Coronary artery (tissue), 2 donors: ENCODE data around the gene FBXO21.
"Not testable (repeated sequence)": the region's sequence is repeated elsewhere in the genome, so short reads cannot be mapped to it uniquely, and the experiment has no call there.

Experiments
- DNase-seq: peaks from one replicate; pipeline ENCODE4 v3.0.0-alpha.2; 2017; ENCODE audit warnings: low spot score
- H3K27ac ChIP-seq, 2 donors: fragments of 200-600 bp; sonication (generic); one replicate each; pipeline ENCODE4 v1.5.1; 2016 to 2019
- H3K4me3 ChIP-seq: fragments of 200-600 bp; sonication (generic); 2 replicates; pipeline ENCODE4 v1.5.1; 2016; ENCODE audit warnings: mild to moderate bottlenecking, moderate library complexity
- TF ChIP-seq, protein P1 (sequence below): fragments of 200-600 bp; sonication (generic); IDR thresholded peaks from one replicate; pipeline ENCODE4 v1.5.1; 2019; ENCODE audit warnings: antibody characterized with exemption

The FBXO21 gene

DNA sequence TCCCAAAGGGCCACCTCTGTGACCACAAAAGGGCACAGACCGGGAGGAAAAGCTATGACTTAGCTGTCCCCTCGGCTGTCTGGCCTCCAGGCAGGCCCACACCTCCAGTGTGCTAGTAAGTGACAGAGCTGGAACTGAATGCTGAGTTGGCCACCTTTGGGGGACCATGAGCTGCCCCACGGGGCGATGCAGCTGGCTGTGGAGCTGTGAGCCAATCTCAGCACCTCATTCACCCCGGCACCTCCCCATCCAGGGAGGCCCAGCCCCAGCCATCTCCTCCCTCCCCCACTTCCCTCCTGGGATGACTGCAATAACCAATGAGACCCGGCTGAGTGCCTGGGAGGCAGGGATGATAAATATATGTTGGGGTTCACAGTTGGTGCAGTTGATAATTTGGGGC, 78.9 kb downstream of the FBXO21 start:
- Histone ChIP-seq H3K27ac (no peak overlapping the region), H3K4me3 (no peak overlapping the region)
- DNase-seq: no peak
- TF ChIP-seq, protein P1, sequence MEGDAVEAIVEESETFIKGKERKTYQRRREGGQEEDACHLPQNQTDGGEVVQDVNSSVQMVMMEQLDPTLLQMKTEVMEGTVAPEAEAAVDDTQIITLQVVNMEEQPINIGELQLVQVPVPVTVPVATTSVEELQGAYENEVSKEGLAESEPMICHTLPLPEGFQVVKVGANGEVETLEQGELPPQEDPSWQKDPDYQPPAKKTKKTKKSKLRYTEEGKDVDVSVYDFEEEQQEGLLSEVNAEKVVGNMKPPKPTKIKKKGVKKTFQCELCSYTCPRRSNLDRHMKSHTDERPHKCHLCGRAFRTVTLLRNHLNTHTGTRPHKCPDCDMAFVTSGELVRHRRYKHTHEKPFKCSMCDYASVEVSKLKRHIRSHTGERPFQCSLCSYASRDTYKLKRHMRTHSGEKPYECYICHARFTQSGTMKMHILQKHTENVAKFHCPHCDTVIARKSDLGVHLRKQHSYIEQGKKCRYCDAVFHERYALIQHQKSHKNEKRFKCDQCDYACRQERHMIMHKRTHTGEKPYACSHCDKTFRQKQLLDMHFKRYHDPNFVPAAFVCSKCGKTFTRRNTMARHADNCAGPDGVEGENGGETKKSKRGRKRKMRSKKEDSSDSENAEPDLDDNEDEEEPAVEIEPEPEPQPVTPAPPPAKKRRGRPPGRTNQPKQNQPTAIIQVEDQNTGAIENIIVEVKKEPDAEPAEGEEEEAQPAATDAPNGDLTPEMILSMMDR: no peak

DNA sequence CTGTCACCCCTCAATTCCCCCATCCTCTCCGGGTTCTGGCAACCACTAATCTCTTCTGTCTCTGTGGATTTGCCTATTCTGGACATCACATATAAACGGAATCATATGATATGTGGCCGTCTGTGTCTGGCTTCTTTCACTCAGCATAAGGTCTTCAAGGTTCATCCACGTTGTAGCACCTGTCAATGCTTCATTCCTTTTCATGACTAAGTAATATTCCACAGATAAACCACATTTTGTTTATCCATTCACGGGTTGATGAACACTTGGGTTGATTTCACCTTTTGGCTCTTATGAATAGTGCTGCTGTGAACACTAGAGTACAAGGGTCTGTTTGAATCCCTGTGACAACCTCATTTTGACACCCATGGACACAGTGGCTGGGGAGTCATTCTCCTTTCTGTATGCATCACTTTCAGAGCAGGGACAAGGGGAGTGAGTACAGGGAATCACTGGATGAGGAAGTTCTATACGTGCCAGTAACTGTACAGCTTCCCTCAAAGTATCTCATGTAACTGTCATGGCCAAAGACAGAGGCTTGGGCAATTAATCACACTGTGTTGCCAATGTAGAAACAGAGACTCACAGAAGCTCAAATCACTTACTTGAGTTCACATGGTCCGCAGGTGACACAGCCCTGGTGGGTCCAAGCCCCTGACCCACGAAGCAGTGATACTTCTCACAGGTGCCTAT, 80.2 kb downstream of the FBXO21 start:
- TF ChIP-seq, protein P1: no peak
- H3K27ac ChIP-seq: no peak overlapping the region
- no peak overlapping the region for H3K4me3 ChIP-seq
- no peak for DNase-seq

DNA sequence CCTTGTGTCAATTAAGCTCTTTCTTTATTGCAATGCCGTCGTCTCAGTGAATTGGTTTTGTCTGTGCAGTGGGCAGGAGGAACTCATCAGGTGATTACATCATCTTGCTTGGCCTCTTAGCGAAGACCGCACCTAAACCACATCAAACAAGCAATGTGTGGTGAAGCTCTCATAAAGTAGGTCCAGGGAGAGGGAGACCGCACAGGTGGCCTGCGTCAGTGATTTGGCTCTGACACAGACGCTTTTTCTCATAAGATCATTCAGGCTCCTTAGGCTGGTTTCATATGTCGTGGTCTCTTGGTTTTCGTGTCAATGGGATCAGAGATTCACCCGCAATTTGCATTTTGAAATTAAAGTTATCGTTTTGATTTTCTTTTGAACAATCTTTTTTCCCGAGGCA, 84.4 kb downstream of the FBXO21 start:
- Histone ChIP-seq H3K27ac (no peak overlapping the region), H3K4me3 (no peak overlapping the region)
- no peak for DNase-seq
- TF ChIP-seq, protein P1: no peak

DNA sequence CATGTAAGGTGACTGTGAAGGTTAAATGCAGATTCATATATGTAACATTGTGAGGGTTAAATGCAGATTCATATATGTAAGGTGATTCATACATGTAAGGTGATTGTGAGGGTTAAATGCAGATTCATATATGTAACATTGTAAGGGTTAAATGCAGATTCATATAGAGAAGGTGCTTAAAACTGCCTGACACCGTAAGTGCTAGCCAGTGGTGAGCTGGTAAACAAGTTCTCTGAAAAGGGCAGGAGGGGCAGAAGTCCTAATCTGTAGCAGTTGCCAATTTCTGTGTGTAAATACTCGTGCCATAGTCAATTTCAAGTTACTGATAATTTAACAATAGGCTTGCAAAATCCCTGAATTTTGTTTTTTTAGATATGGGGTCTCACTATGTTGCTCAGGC, 86.3 kb downstream of the FBXO21 start:
- not testable (repeated sequence) for DNase-seq, H3K4me3 ChIP-seq, H3K27ac ChIP-seq

DNA sequence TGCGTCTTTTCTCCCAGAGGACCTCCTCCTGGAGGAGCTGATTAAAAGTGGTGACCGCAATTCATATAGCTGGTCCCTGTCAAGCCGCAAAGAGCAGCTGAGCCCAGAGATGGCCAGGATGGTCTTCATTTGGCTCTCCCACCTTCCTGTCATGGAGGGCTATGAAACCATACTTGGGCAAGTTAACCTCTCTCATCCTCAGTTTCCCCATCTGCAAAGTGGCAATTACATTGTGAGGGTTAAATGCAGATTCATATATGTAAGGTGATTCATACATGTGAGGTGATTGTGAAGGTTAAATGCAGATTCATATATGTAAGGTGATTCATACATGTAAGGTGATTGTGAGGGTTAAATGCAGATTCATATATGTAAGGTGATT, 87.5 kb downstream of the FBXO21 start:
- Histone ChIP-seq H3K27ac (no peak overlapping the region), H3K4me3 (no peak overlapping the region)
- TF ChIP-seq, protein P1: no peak
- no peak for DNase-seq

DNA sequence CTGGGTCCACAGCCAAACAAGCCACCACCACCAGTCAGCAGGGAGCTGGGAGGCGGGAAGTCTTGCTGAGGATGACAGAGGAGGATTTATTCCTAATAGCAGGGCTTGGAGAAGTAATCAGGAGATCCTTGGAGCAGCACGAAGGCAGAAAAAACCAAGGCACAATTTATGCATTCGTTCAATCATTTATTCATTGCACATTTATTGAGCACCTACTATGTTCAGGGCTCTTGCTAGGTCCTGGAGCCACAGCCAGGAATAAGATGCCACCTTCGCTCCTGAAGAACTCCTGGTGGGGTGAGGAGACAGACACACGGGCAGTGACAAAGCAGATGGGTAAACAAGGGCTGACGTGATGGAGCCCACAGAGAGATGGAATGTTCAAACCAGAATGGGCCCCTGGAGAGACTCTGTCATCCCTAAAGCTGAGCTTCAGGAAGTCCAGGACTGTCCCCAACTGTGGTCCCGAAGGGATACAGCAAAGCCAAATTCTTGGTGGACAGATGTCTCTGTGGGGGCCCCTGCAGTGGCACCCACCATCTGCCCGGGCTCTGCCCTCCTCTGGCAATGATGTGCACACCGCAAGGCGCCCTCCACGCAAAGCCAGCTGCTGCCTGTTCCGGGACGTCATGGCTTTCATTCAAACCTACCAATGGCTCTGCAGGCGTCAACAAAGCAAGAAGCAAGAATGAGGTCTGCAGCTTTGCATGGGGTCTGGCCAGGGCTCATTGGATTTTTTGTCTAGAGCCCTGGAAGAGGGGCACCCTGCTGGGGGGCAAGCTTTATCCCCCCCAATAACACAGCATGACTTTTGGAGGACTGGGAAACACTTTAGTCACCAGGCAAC, 88.1 kb downstream of the FBXO21 start:
- Histone ChIP-seq H3K27ac (no peak overlapping the region), H3K4me3 (no peak overlapping the region)
- TF ChIP-seq, protein P1: no peak
- no peak for DNase-seq

DNA sequence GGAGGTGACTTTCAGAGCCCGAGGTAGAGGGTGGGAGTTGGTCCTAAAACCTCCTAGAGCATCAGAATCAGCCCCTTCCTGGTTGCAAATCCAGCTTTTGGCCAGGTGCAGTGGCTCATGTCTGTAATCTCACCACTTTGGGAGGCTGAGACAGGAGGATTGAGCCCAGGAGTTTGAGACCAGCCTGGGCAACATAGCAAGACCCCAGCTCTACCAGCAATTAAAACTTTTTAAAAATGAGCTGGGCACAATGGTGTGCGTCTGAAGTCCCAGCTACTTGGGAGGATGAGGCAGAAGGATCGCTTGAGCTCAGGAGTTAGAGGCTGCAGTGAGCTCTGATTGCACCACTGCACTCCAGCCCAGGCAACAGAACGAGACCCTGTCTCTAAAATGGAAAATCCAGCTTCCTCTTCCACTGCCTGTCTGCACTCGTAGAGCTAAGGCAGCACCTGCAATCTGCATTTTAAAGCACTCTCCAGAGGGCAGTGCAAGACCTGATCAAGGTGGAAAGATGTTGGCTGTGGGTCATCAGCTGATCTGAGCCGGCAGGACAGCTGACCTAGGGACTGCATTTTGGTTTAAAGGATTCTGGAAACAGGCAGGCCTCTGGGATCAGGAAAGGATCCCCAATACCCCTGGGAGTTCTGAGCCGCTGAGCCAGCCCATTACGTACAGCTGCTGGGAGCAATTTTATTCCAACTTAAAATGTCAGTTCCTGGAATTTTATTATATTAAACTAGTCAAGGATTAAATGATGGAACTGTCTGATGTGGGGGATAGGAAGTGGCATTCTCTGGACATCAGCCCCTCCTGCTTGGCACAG, 89.2 kb downstream of the FBXO21 start:
- no peak for DNase-seq
- TF ChIP-seq, protein P1: no peak
- no peak overlapping the region for H3K27ac ChIP-seq
- H3K4me3 ChIP-seq: no peak overlapping the region
